H4 (cell line): ENCODE results near the gene CLMN. TPM values are rescaled to one million over a fixed set of nuclear protein-coding genes. Genes with fewer than 3 reads are reported as not detected.

Experiments used
- DNase-seq: peaks from one replicate; pipeline ENCODE4 v3.0.0-alpha.2; 2015; ENCODE audit warnings: low spot score
- total RNA-seq: library from RNA; depleted of rRNA; stranded (reverse); fragments of >200 nt; shearing (Covaris generic); gene quantifications from 2 replicates; pipeline ENCODE4 v1.2.3, GENCODE V29; 2014

CLMN gene
- total RNA-seq, 1 experiment from 2014 or later, result 4.5 TPM

DNA sequence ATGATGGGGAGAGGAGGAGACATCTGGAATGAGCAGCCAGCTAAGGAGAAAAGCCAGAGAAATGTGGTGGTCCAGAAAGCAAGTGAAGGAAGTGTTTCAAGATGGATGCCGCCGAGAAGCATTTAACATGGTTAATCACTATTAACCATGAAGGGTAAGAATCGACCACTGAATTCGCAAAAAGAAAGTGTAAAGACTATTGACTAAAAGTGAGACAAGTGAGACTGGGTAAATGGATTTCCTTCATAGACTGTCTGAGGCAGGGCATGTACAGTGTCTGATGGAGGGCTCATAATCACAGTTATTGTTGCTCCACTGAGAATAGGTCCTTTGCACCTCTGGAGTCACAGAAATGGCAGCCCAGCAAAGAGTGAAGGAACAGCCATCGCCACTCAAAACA is 25.3 kb upstream of the CLMN start:
- DNase-seq, result no peak

DNA sequence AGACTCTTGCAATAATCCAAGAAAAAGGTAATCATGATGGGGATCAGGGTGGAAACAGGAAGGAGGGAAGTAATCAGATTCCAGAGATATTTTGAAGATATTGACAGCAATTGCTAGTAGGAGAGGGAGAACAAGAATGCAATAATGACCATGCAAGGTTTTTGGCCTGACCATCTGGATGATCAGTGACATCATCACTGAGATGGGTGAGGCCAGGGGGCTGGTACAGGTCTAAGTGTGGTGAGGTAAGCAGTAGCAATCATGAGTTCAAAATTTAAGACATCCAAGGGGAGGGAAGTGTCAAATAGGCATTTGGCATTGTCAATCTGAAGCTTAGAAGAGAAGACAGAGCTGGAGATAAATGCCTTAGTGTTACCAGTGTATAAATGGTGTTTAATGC is 24.8 kb upstream of the CLMN start:
- no peak for DNase-seq

DNA sequence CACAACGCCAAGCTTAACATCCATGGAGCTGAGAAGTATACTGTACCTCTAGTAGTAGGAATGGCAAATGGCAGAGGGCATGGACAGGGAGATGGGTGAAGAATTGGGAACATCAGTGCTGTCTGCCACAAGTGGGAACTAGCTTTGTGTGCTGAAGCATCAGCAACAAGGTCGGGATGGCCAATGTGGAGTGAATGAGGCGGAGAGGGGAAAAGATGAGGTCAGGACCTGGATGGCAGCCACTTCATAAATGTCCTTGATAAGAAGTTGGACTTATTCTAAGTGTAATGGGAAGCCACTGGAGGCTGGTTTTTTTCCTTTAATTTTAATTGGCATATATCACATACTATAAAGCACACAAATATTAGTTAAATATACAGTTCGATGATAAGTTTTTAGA is 21.9 kb upstream of the CLMN start:
- no peak for DNase-seq

GRCh38 chr14:95341115-95341514 is 21.4 kb upstream of the CLMN start:
- no peak for DNase-seq

GRCh38 chr14:95340201-95340697 is 20.5 kb upstream of the CLMN start:
- DNase-seq, result peak; percentile 46

GRCh38 chr14:95339301-95339865 is 19.7 kb upstream of the CLMN start:
- DNase-seq, result no peak

- DNase-seq, result no peak
Observed at GRCh38 chr14:95338436-95338835, 18.7 kb upstream of the CLMN start.

DNA sequence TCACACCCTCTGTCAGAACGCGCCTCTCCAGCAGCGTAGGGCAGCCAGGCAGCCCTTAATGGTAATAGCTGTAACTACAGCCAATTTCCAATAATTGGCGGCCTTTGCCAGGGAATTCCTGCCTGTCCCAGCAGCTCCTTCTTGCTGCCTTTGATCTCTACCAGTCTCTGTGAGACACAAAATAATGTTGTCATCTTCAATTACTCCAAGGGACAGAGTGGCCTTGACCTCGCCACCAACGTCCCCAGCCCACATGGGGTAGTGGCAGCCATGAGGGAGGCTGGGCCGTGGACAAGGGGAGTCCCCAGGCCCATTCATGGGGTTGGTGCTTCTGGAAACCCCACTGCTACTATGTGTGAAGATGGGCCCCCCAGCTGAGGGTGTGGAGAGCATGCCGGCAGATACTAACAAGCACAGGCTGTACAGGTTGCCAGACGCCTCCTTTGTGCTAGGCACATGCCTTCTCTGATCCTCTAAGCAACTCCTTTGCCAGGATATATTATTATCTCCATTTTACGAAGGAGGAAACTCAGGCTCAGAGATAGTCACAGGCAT is 17.4 kb upstream of the CLMN start:
- no peak for DNase-seq

DNA sequence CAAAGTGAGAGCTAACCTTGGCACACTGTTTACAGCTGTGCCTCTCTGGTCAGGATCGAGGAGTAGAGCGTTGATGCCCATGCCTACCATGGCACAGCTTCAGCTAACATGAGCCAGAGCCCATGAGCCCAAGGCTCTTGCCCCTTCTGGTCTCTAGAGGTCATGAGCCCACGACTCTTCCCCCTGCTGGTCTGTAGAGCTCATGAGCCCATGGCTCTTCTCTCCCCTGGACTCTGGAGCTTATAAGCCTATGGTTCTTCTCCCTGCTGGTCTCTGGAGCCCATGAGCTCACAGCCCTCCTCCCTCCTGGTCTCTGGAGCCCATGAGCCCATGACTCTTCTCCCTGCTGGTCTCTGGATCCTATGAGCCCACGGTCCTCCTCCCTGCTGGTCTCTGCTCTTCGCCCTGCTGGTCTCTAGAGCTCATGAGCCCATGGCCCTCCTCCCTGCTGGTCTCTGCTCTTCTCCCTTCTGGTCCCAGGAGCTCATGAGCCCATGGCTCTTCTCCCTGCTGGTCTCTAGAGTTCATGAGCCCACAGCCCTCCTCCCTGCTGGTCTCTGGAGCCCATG is 16.6 kb upstream of the CLMN start:
- no peak for DNase-seq

DNA sequence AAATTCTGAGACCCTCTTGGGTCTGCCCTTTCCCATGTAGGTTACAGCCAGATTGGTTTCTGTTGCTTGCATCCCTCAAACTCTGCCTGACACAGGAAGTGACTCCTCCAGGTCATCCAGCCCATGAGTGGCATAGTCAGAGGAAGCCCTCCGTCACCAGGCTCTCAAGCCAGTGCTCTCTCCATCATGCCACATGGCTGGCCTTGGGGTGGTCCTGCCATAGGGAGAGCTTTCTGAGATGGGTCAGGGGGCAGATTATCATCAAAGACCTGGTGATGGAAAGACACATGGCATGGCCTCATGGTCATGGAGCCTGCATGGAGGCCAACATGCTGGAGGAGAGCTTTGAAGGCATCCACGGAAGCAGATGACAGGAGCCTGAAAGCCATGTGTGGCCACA is 15.4 kb upstream of the CLMN start:
- DNase-seq, result no peak

GRCh38 chr14:95334044-95334443 is 14.3 kb upstream of the CLMN start:
- no peak for DNase-seq

DNA sequence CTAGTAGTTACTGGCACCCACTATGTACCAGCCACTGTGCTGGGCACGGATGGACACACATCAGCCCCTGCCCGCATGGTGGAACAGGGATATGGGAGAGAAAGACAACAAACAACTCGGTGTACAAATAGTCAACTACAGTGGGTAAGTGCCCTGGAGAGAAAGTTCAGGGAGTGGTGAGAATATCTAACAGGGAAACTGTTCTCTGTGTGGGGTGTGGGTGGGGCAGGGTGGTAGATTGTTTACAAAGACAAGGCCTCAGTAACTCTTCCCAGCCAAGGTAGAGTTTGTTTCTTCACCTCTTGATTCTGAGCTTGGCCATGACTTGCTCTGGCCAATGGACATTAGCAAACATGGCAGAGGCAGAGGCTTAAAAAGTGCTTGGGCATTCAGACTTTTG is 12.9 kb upstream of the CLMN start:
- no peak for DNase-seq

DNA sequence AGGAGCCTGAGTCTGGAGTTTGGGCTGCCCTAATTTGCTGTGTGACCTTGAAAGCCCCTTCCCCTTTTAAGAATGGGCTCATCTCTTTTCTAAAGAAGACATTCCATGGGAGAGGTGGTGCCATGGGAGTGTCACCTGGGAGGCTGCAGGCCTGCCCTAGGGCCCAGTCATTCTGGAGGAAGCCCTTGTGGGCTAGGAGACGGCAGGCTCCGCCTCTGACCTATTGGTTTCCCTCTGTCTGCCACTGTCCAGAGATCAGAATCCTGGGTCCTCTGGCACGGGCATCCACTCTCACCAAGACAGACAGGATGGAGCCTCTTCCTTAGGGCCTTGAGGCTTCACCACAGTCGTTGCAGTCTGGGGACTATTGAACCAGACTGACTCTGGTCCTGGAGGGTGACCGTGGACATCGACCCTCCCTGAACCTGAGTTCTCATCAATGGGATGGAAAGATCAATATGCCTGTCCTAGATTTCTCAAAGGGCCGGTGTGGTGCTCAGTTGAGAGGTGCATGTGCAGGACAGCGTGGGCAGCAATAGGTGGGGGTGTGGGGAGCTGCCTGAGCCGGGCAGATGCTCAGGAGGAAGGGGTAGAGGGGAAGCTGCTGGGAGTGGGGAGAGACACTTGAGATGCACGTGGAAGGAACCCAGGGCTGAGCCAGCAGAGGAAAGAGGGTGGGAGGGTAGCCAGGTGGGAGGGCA is 12.2 kb upstream of the CLMN start:
- no peak for DNase-seq

- no peak for DNase-seq
Observed at GRCh38 chr14:95330591-95331370, 11.1 kb upstream of the CLMN start.

- no peak for DNase-seq
Observed at GRCh38 chr14:95329941-95330340, 10.2 kb upstream of the CLMN start.

- no peak for DNase-seq
Observed at GRCh38 chr14:95328729-95329503, 9.2 kb upstream of the CLMN start.

- no peak for DNase-seq
Observed at GRCh38 chr14:95327558-95328374, 8.1 kb upstream of the CLMN start.

DNA sequence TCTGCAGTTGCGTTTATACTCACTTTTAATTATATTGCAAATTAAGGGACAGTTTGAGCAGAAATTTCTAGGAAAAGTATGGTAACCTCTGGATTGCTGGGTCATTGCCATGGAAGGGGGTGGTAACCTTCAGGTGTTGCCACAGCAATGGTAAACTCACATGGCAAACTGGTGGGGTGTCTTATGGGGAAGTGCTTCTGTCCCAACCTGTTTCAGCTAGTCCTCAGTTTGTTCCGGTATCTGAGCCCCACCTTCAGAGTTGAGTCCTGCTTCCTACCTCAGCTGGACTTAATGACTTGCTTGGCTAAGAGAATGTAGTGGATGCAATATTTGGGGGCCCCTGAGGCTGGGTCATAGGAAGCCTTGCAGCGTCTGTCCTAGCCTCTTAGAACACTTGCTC is 7.3 kb upstream of the CLMN start:
- DNase-seq, result no peak

GRCh38 chr14:95323917-95324316 is 4.2 kb upstream of the CLMN start:
- DNase-seq, result no peak

DNA sequence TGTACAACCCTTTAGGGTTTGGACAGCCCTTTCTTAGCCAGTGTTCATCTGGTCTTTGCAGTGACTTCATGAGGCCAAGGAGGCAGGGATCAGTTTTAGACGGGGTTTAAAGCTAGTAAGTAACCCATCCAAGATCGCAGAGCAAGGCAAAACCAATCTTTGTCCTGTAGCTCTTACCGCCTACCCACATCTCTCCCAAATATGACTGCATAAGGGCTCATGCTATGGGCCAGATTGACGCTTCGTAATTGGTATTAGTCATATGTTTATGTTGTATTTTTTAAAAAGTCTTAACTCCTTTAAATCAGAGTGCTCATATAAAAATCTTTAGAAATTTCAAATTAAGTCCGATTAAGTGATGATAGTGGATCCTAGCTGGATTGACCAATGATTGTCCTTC is 3.7 kb upstream of the CLMN start:
- no peak for DNase-seq

DNA sequence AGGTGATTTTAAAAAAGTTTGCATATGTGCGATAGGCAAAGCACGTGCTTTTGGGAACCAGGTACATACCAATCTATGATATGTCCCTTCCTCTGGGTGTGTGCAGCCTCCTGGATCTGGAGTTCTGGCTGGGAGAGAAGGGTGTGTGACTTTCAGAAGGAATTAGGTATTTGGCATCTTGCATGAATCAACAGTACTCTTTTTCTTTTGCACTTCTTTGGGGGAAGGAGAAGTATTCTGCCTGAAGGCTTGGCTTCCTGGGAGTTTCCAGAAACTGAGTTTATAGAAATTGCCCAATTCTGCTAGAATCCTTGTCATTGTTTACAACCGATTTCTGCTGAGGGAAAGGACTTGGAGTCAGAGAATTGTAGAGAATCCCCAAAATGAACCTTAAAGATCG is 2.9 kb upstream of the CLMN start:
- DNase-seq, result no peak
